Natural killer cell treated with Interleukin-12 subunit alpha and Interleukin-12 subunit beta and Interleukin-15 and Interleukin-18, amount 100 ng/mL, for 72 hours (primary cell): ENCODE results near the gene IQSEC1. TPM values are rescaled to one million over a fixed set of nuclear protein-coding genes. Genes with fewer than 3 reads are reported as not detected.

Experiments used
- ATAC-seq, 2 donors: fragments of 150-1000 bp; cut with Tn5 transposase in 1 of 2; sonication (Bioruptor Pico), chemical (Tn5 transposase) in 1 of 2; 2 replicates each; pipeline ENCODE4 v1.10.0; 2021
- DNase-seq: peaks from one replicate; pipeline ENCODE4 v3.0.0; 2022; ENCODE audit warnings: low spot score
- H3K27ac Mint-ChIP-seq, 2 donors: 1 replicate in 1 of 2; 2 replicates in 1 of 2; pipeline ENCODE4 v1.8.0; 2022; ENCODE audit warnings: mixed read lengths in 2 of 2, mild to moderate bottlenecking in 1 of 2, moderate library complexity in 1 of 2
- H3K27me3 Mint-ChIP-seq, 2 donors: 1 replicate in 1 of 2; 2 replicates in 1 of 2; pipeline ENCODE4 v1.8.0; 2022; ENCODE audit warnings: mixed read lengths in 2 of 2
- H3K36me3 Mint-ChIP-seq: one replicate; pipeline ENCODE4 v1.8.0; 2022; ENCODE audit warnings: mixed read lengths
- H3K4me1 Mint-ChIP-seq, 2 donors: 1 replicate in 1 of 2; 2 replicates in 1 of 2; pipeline ENCODE4 v1.8.0; 2022; ENCODE audit warnings: low read depth in 2 of 2, mixed read lengths in 2 of 2, mild to moderate bottlenecking in 1 of 2
- H3K4me3 Mint-ChIP-seq: one replicate; pipeline ENCODE4 v1.8.0; 2022; ENCODE audit warnings: mixed read lengths
- H3K9me3 Mint-ChIP-seq: 2 replicates; pipeline ENCODE4 v1.8.0; 2022; ENCODE audit warnings: mixed read lengths
- total RNA-seq, 2 donors: library from RNA; stranded (reverse); gene quantifications; one replicate each; pipeline ENCODE4 v1.2.3, GENCODE V29; 2022

IQSEC1 gene
- total RNA-seq, 2 donors from 2014 or later: 93.7 to 95.8 TPM

- ATAC-seq (no peak), DNase-seq (no peak)
- peaks cover 0 to 6% of the 10 kb centered on the region in 2 donors for H3K27me3 Mint-ChIP-seq
- no peak overlapping the region for H3K4me3 Mint-ChIP-seq
- H3K36me3 Mint-ChIP-seq: no peaks in the 10 kb centered on the region
- no peaks in the 10 kb centered on the region for H3K9me3 Mint-ChIP-seq
- H3K4me1 Mint-ChIP-seq: peaks cover 0 to 7% of the 10 kb centered on the region in 2 donors
- no peak overlapping the region for H3K27ac Mint-ChIP-seq
These were observed 29.4 kb upstream of the IQSEC1 start for GRCh38 chr3:13102386-13103345.

DNA sequence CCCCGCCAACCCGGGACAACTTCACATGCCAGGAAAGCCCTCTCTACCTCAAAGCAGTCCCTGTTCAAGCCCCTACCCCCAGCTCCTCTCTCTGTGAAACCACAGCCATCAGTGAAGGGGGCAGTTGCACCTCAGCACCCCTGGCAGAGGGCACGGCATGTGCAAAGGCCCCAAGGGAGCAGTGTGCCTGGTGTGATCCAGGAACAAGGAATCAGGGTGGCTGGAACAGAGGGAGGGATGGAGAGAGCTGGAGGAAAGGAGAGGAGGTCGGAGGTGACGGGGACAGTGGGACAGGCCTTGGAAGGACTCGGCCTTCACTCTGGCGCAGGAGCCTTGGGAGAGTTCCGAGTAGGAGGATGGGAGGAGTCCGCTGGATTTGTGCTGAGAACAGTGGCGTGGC, 26.5 kb upstream of the IQSEC1 start:
- Mint-ChIP-seq H3K27me3 (peaks cover 0 to 4% of the 10 kb centered on the region in 2 donors), H3K4me1 (peaks cover 0 to 7% of the 10 kb centered on the region in 2 donors), H3K36me3 (no peaks in the 10 kb centered on the region), H3K4me3 (no peak overlapping the region), H3K27ac (no peak overlapping the region), H3K9me3 (no peaks in the 10 kb centered on the region)
- ATAC-seq (no peak), DNase-seq (no peak)

DNA sequence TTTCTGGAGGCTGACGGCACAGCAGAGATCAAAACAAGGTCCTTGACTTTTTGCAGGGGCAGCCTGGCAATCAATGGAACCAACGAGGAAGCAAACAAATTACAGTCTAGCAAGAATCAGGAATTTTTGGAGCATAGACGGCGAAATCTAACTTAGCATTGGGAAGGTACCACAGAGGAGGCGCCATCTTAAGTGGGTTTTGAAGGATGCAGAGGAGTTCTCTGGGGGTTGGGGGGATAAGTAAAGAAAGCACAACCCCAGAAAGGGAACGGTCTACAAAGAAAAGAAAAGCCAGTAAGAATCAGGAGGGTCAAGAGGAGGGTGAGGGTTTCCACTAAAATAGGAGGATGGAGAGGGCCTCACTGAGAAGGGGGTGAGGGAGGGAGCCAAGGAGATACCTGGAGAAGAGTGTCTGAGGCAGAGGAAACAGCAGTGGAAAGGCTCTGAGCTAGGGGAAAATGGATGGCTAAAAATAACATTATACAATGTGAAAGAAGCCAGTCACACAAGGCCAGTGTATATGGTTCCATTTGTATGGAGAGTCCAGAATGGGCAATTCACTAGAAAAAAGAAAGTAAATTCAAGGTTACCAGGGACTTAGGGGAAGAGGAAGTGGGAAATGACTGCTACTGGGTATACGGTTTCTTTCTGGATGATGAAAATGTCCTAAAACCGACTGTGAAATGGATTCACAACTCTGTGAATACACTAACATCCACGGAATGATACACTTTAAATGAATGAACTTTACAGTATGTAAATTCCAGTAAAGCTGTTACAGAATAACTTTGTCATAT, 25.2 kb upstream of the IQSEC1 start:
- ATAC-seq: no peak
- Mint-ChIP-seq H3K36me3 (no peaks in the 10 kb centered on the region), H3K4me1 (peaks cover 0 to 7% of the 10 kb centered on the region in 2 donors), H3K27me3 (peaks cover 0 to 4% of the 10 kb centered on the region in 2 donors), H3K4me3 (no peak overlapping the region), H3K9me3 (no peaks in the 10 kb centered on the region), H3K27ac (no peak overlapping the region)
- DNase-seq: no peak

- H3K4me3 Mint-ChIP-seq: no peak overlapping the region
- H3K9me3 Mint-ChIP-seq: no peaks in the 10 kb centered on the region
- no peaks in the 10 kb centered on the region for H3K36me3 Mint-ChIP-seq
- H3K27me3 Mint-ChIP-seq: peaks cover 0 to 6% of the 10 kb centered on the region in 2 donors
- no peak overlapping the region for H3K27ac Mint-ChIP-seq
- DNase-seq (no peak), ATAC-seq (no peak)
- H3K4me1 Mint-ChIP-seq: peaks cover 0 to 12% of the 10 kb centered on the region in 2 donors
These were observed 23.1 kb upstream of the IQSEC1 start for GRCh38 chr3:13096356-13096755.

DNA sequence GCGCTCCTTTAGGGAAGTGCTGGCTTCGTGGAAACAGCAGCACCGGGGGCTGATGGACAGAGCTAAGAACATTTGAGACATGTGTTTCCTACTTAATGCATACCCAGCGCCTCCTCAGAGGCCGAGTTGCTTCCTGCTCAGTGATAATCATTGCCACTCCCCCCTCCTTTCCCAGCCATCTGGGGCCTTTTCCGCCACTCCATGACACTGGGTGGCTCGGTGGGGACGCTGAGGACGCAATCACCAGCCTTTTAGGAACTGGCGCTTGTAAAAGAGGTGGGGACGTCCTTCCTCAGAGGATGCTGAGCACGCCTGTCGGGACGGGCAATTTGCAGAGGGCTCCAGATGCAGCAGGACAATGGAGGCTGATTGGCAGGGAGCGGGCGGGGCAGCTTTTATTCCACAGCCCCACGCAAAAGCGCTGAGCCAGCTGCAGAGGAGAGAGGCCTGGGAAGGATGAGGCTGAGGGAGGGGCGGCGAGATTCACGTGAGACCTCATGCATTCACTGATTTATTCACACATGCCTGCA, 22.2 kb upstream of the IQSEC1 start:
- DNase-seq: no peak
- Mint-ChIP-seq H3K27me3 (peaks cover 0 to 6% of the 10 kb centered on the region in 2 donors), H3K4me1 (peaks cover 0 to 12% of the 10 kb centered on the region in 2 donors), H3K4me3 (no peak overlapping the region), H3K36me3 (no peaks in the 10 kb centered on the region), H3K27ac (no peak overlapping the region), H3K9me3 (no peaks in the 10 kb centered on the region)
- ATAC-seq: no peak

DNA sequence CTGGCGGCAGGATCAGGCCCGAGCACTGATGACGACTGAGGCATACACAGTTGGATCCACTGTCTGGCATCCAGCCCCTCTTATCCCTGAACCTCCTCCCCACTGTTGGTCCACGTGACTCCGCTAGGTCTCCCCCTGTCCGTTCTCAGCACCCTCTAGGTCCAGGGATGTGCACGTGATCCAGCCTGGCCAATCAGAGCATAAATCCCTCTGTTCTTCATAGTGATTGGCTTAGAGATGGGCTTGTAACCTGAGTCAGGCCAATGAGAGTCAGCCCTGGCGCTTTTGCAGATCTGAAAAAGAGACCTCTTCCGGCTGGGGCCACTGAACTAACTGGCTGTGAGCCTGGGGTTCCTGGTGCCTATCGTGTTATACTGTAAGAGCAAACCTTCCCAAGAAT, 20.5 kb upstream of the IQSEC1 start:
- Mint-ChIP-seq H3K9me3 (no peaks in the 10 kb centered on the region), H3K36me3 (no peaks in the 10 kb centered on the region), H3K4me3 (no peak overlapping the region), H3K4me1 (peaks cover 0 to 12% of the 10 kb centered on the region in 2 donors), H3K27me3 (peaks cover 0 to 6% of the 10 kb centered on the region in 2 donors), H3K27ac (no peak overlapping the region)
- DNase-seq (no peak), ATAC-seq (no peak)

DNA sequence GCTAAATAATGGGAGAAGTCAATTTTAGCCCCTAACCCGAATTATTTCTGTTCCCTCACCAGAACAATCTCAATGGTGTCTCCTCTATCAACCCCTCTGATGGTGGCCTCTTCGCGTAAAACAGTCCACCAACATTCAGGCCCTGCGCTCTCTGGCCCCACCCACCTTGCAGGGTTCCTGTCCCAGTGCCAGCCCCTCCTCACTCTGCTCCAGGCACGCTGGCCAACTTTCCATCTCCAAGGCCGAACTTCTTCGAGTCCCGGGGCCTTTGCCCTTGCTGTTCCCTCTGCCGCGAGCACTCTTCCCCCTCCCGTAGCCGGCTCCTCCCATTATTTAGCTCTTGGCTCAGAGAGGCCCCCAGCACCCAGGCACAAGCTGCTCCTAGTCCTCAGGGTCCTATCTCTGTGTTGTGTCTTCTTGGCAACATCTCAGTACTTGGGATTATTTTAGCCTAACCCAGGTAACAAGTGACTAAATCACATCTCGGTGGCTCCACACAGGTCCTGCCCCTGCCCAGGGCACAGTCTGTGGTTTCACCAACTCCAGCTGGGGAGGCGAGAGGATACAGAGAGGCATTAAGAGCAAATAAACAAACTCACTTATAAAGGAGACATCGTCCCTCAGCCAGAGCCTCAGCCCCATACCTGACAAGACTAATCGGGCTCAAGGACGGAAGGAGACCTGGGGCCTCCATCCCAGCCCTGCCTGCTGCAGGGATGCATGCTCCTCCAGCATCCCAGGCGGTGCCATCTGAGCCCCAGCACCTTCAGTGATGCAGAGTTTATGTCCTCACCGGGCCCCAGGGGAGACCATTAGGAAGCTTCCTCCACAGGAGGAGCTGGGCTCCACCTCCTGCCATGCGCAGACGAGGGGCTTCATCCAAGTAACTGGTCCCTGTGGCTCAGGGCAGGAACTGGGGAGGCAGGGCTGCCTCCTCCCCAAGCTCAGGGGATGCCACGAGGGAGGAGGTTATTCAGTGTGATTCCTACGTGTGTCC, 19.7 kb upstream of the IQSEC1 start:
- Mint-ChIP-seq H3K27ac (no peak overlapping the region), H3K4me1 (peaks cover 0 to 10% of the 10 kb centered on the region in 2 donors), H3K4me3 (no peak overlapping the region), H3K27me3 (peaks cover 0 to 6% of the 10 kb centered on the region in 2 donors), H3K36me3 (no peaks in the 10 kb centered on the region), H3K9me3 (no peaks in the 10 kb centered on the region)
- DNase-seq: no peak
- no peak for ATAC-seq

DNA sequence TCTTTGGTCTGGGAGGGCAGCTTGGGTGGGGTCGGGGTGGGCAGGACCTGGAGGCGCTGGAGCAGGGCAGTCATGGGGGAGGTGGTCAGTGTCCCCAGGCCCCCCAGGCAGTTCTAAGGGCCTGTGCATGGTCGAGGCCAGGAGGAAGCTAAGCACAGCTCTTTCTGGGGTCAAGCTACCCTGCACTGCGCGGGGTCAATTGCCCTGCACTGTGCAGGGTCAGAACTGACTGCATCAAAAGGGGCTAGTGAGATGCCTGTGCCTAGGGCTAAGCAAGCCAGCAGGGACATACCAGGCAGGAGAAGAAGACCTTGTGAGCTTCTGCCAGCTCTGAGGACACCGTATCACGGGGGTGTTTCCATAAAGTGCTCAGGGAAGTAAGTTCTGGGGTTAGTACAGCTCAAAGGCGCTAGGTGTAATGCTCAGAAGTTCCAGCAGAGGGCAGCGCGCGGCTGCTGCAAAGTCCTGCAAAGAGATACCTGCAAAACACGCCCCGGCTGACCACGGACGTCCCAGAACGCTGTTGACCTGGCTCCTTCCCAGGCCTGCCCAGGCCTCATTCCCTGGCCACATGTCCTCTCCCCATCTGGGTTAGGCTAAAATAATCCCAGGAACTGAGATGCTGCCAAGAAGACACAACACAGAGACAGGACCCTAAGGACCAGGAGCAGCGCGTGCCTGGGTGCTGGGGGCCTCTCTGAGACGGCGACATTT, 18.8 kb upstream of the IQSEC1 start:
- Mint-ChIP-seq H3K4me3 (no peak overlapping the region), H3K36me3 (no peaks in the 10 kb centered on the region), H3K27ac (no peak overlapping the region), H3K9me3 (no peaks in the 10 kb centered on the region), H3K27me3 (peaks cover 0 to 6% of the 10 kb centered on the region in 2 donors), H3K4me1 (peaks cover 3 to 14% of the 10 kb centered on the region in 2 donors)
- peak; percentile 78 to 86 for ATAC-seq
- DNase-seq: peak; percentile 82

DNA sequence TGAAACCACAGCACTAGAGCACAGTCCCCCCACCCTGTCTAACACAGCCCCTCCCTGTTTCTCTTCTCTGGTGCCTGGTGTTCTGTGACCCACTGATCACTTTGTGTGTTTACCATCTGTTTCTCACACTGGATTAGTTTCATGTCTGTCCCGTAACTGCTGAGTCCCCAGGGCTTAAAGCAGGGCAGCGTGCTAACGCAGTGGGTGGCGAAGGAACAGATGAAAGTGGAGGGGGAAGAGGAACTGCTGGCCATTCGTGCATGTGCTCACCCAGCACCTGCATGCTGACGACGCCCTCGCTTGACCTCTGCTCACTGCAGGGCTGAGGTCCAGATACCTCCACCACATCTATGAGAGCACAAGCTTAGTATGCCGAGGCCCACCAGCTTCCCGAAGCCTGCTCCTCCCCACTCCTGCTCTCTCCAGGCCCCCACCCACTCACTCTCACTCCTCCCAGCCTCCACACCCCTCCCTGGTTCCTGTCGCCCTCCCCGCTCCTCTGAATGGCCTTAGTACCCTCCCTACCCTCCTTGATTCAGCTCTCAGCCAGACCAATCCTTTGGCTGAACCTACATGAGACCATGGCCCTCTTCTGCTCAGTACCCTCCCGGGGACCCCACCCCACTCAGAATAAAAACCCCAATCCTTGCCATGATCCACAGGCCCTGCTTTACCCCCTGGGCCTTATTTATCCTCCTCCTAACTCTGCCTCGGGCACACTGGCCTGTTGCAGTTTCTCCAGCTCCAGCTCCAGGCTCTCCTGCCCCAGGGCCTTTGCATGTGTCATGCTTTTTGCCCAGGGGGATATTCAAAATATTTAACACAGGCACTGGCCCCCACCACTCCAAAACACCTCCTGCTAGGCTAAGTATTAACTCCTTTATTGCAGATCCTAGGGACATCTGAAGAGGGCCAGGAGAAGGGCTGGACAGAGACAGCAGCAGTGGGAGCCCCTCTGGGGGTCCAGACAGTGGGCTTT, 15.1 kb upstream of the IQSEC1 start:
- H3K4me3 Mint-ChIP-seq: no peak overlapping the region
- ATAC-seq: no peak
- H3K36me3 Mint-ChIP-seq: no peaks in the 10 kb centered on the region
- no peak for DNase-seq
- no peaks in the 10 kb centered on the region for H3K9me3 Mint-ChIP-seq
- peak overlapping the region in 1 of 2 donors; percentile 32 for H3K27ac Mint-ChIP-seq
- H3K4me1 Mint-ChIP-seq: peaks cover 9 to 20% of the 10 kb centered on the region in 2 donors
- peaks cover 0 to 3% of the 10 kb centered on the region in 2 donors for H3K27me3 Mint-ChIP-seq

DNA sequence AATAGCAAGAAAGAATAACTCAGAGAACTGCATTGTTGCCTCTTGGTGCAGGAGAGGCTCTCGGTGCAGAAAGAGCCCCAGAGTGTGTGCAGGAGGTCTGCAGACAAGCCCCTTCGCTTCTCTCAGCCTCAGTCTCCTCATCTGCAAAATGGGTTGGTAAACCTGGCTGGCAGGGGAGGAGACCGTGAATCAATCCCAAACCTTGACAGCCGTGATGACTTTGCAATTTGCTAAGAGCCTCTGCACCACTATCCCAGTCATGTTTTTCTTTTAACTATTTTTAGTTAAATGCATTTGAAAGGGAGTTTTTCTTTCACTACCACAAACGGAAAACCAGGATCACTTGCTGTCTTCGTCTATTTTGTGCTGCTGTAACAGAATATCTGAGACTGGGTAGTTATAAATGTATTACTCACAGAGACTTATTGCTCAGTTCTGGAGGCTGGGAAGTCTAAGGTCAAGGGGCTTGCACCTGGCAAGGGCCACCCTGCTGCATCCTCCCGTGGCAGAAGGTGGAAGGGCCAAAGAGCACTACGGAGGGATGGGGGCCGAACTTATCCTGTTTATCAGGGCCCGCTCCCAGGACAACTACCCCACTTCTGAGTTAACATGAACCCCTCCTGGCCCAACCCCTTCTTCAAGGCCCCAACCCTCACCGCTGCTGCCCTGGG, 14.2 kb upstream of the IQSEC1 start:
- no peak overlapping the region for H3K4me3 Mint-ChIP-seq
- H3K4me1 Mint-ChIP-seq: peaks cover 9 to 16% of the 10 kb centered on the region in 2 donors
- no peaks in the 10 kb centered on the region for H3K9me3 Mint-ChIP-seq
- ATAC-seq: no peak
- no peaks in the 10 kb centered on the region for H3K36me3 Mint-ChIP-seq
- peak overlapping the region in 1 of 2 donors; percentile 28 for H3K27ac Mint-ChIP-seq
- H3K27me3 Mint-ChIP-seq: no peaks in the 10 kb centered on the region
- no peak for DNase-seq

- Mint-ChIP-seq H3K4me1 (peaks cover 9 to 16% of the 10 kb centered on the region in 2 donors), H3K27me3 (no peaks in the 10 kb centered on the region)
- ATAC-seq: no peak
These were observed 13.3 kb upstream of the IQSEC1 start for GRCh38 chr3:13086531-13086981.

More at GRCh38 chr3:13086531-13086981, 13.3 kb upstream of the IQSEC1 start:
- H3K36me3 Mint-ChIP-seq: no peaks in the 10 kb centered on the region
- H3K27ac Mint-ChIP-seq: peak overlapping the region; percentile 28 to 29
- no peak overlapping the region for H3K4me3 Mint-ChIP-seq
- DNase-seq: no peak
- no peaks in the 10 kb centered on the region for H3K9me3 Mint-ChIP-seq
